Heart right ventricle (tissue), 16 donors: Measurements from ENCODE around the gene TFB1M. TPM values are rescaled to one million over a fixed set of nuclear protein-coding genes. Genes with fewer than 3 reads are reported as not detected.

ENCODE experiments used
- ATAC-seq, 8 donors: fragments of 200-7000 bp; cut with Tn5 transposase; one replicate each; pipeline ENCODE4 v1.9.1; 2020; ENCODE audit warnings: mild to moderate bottlenecking in 8 of 8, moderate library complexity in 8 of 8, moderate number of reproducible peaks in 1 of 8
- DNase-seq, 2 donors: peaks; one replicate each; pipeline ENCODE4 v3.0.0-alpha.2; 2020
- H3K27ac ChIP-seq, 10 donors: fragments of 200-600 bp; sonication (generic) in 2 of 10; one replicate each; pipeline versions ENCODE4 v1.5.0 to v1.8.0; 2020 to 2022; ENCODE audit warnings: mild to moderate bottlenecking in 3 of 10
- H3K27me3 ChIP-seq, 7 donors: fragments of 200-600 bp; one replicate each; pipeline ENCODE4 v1.8.0; 2021 to 2022; ENCODE audit warnings: mild to moderate bottlenecking in 2 of 7
- H3K36me3 ChIP-seq, 9 donors: fragments of 200-600 bp; sonication (generic) in 1 of 9; one replicate each; pipeline versions ENCODE4 v1.5.0 to v1.8.0; 2020 to 2022; ENCODE audit warnings: mild to moderate bottlenecking in 2 of 9
- H3K4me1 ChIP-seq, 9 donors: fragments of 200-600 bp; sonication (generic) in 1 of 9; one replicate each; pipeline versions ENCODE4 v1.5.0 to v1.8.0; 2020 to 2022; ENCODE audit warnings: mild to moderate bottlenecking in 4 of 9
- H3K4me3 ChIP-seq, 10 donors: fragments of 200-600 bp; sonication (generic) in 2 of 10; one replicate each; pipeline versions ENCODE4 v1.5.0 to v1.8.0; 2020 to 2022; ENCODE audit warnings: mild to moderate bottlenecking in 7 of 10, moderate library complexity in 2 of 10
- H3K9me3 ChIP-seq, 11 donors: fragments of 200-600 bp in 10 of 11; sonication (generic) in 2 of 11; one replicate each; pipeline versions ENCODE4 v1.5.0 to v1.8.0; 2013 to 2022; ENCODE audit warnings: mild to moderate bottlenecking in 2 of 11, control low read depth in 1 of 11, moderate library complexity in 1 of 11
- CTCF ChIP-seq, 9 donors: fragments of 200-600 bp; sonication (generic) in 2 of 9; IDR thresholded peaks; one replicate each; pipeline versions ENCODE4 v1.5.0 to v1.8.0; 2021 to 2022; ENCODE audit warnings: antibody characterized with exemption in 9 of 9, mild to moderate bottlenecking in 5 of 9, moderate library complexity in 1 of 9
- WGBS, 2 donors: extraction: QIAGEN DNeasy Blood & Tissue Kit; methylation state at CpG; one replicate each; pipeline ENCODE4 v1.1.7; 2013; ENCODE audit warnings: inconsistent platforms in 1 of 2; 5-methylcytosine and 5-hydroxymethylcytosine counted together
- intact Hi-C, 10 donors: fragments of 100-400 bp; cut with DNase I; formaldehyde crosslinking; loops; one replicate each; pipeline versions ENCODE4 v1.11.1 to v1.14.2; 2022
- polyA plus RNA-seq, 2 donors: library from polyadenylated mRNA; stranded (reverse); fragments of 200-250 nt; gene quantifications; one replicate each; pipeline ENCODE4 v1.2.3, GENCODE V29; 2013
- total RNA-seq, 10 donors: library from RNA; stranded (reverse); fragmentation: NEBNext Ultra II Directional in 3 of 10; extraction: Animal tissue kit (Norgen Biotek cat#: 25700) in 3 of 10; gene quantifications; one replicate each; pipeline versions ENCODE4 v1.2.1 to v1.2.4, GENCODE V29; 2021 to 2023
- donor health status: Arrhythmogenic right ventricular cardiomyopathy.
- donor health status: ischemic (EF 13 %, LVEDD 7.1; RV severe dilation, severe dysfunction).
- donor health status: healthy with polysubstance abuse.
- donor health status: DM: no; HTN: yes; CAD: no.
- donor health status: DM: no; HTN: no; CAD: no.
- donor health status: ischemic (EF 25% LVEDD 6.9; RV normal size, moderate dysfunction).
- donor health status: ischemic (EF 25% LVEDD 5.7; RV mildly dilated, moderate dysfunction).
- donor health status: healthy.
- donor health status: DM: yes; HTN: yes; CAD: no.
- donor health status: Ischemic cardiomyopathy.
- donor health status: ischemic (EF 35%, LVEDD 5.7; RV mildly dilated, moderate dysfunction).
- donor health status: nonischemic (EF 11% LVEDD 7.7; RV severe dilation, severe dysfunction).
- donor health status: DM: yes; HTN: yes; CAD: no.
- donor health status: PGD.
- donor health status: ischemic (EF 29% LVEDD 5.4; RV normal size, mild dysfunction).
- donor health status: nonischemic (EF 23%, LVEDD 6.1; RV moderate dilation, normal function).

The TFB1M gene
- total and polyA plus RNA-seq, 12 donors: 9.7 to 23.1 (median 17.9) TPM

- TF ChIP-seq CTCF (IDR thresholded peaks at IDR 0.05): no peak
- no peak for DNase-seq
- intact Hi-C loops: no loop called here
- 55 to 58% methylated on average over 3 of the region's 3 CpGs for WGBS, 2 donors
- Histone ChIP-seq H3K9me3 (no peaks in the 10 kb centered on the region), H3K27me3 (no peaks in the 10 kb centered on the region), H3K27ac (no peak overlapping the region), H3K4me1 (peaks cover 0 to 30% (median 9%) of the 10 kb centered on the region in 9 donors), H3K36me3 (peaks cover 0 to 63% (median 18%) of the 10 kb centered on the region in 9 donors), H3K4me3 (no peak overlapping the region)
- ATAC-seq: no peak
Observed at GRCh38 chr6:155260686-155261085, 53.6 kb downstream of the TFB1M start.

DNA sequence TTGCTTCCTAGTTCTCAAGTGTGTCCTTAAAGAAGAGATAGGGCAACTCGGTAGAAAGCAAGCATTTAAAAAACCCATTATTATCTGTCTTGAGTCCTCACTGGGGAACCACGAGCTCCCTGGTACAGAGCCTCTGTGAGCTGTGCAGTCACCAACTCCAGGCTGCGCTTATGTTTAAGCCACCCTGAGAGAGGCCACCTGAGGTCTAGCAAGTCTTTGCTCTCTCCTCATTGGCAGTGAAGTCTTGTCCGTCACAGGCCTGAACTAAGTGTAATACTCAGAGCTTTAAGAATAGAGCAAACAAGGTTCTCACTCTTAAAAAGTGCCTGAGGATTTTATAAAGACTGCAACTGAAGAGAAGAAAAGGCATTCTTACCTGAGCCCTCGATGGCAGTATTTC lies 54.4 kb downstream of the TFB1M start:
- DNase-seq (no peak), ATAC-seq (no peak)
- Histone ChIP-seq H3K9me3 (no peaks in the 10 kb centered on the region), H3K4me3 (no peak overlapping the region), H3K27ac (no peak overlapping the region), H3K36me3 (peaks cover 0 to 68% (median 20%) of the 10 kb centered on the region in 9 donors), H3K27me3 (no peaks in the 10 kb centered on the region), H3K4me1 (peaks cover 0 to 28% (median 9%) of the 10 kb centered on the region in 9 donors)
- no peak for TF ChIP-seq CTCF (IDR thresholded peaks at IDR 0.05)
- 73 to 89% methylated on average over 5 of the region's 5 CpGs for WGBS, 2 donors
- intact Hi-C loops: no loop called here

DNA sequence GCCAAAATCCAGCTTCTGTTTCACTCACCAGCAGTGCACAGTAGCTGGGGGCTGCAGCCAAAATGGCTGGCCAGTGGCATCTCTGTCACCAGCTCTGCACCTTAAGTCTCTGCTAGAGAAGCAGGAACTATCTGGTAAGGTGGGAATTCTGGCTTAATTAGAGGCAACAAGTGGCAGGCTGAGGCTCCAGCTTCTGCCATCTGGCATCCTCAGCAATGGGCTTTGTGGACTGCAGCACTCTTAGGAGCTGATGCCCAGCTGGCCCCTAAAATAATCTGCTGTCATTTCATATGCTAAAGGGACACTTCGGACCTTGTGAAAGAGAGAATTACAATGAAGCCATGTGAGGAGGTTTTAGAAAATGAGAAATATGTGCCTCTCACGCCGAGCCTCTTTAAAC lies 55.1 kb downstream of the TFB1M start:
- 89 to 96% methylated on average over 3 of the region's 3 CpGs for WGBS, 2 donors
- intact Hi-C loops: no loop called here
- no peak overlapping the region for H3K27ac ChIP-seq
- peaks cover 0 to 23% (median 9%) of the 10 kb centered on the region in 9 donors for H3K4me1 ChIP-seq
- no peak overlapping the region for H3K4me3 ChIP-seq
- H3K36me3 ChIP-seq: peaks cover 0 to 73% (median 27%) of the 10 kb centered on the region in 9 donors
- no peaks in the 10 kb centered on the region for H3K27me3 ChIP-seq
- DNase-seq (no peak), ATAC-seq (no peak)
- H3K9me3 ChIP-seq: no peaks in the 10 kb centered on the region
- TF ChIP-seq CTCF (IDR thresholded peaks at IDR 0.05): no peak

DNA sequence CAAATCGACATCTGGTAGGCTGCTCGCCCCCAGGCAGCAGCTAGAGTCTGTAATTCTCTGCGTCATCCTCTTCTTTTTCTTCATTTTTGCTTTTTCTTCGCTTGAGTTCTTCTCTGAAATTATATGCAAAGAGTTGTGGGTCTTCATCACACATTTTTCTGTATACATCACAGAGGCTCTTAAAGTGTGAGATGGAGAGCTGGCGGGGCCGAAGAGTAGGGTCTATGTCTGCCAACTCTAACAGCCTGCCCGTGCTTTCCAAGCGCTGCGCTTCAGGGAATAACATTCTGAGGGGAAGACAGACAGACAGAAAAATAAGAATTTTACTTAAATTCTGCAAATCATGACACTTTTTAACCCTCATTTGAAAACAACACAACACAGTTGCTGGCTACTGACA lies 56.5 kb downstream of the TFB1M start:
- no peak overlapping the region for H3K27ac ChIP-seq
- ATAC-seq: peak in 1 of 8 donors; percentile 4
- H3K4me3 ChIP-seq: no peak overlapping the region
- TF ChIP-seq CTCF (IDR thresholded peaks at IDR 0.05): no peak
- H3K9me3 ChIP-seq: no peaks in the 10 kb centered on the region
- no peak for DNase-seq
- peaks cover 0 to 87% (median 29%) of the 10 kb centered on the region in 9 donors for H3K36me3 ChIP-seq
- intact Hi-C loops: no loop called here
- peaks cover 0 to 22% (median 5%) of the 10 kb centered on the region in 9 donors for H3K4me1 ChIP-seq
- 93 to 94% methylated on average over 9 of the region's 9 CpGs for WGBS, 2 donors
- no peaks in the 10 kb centered on the region for H3K27me3 ChIP-seq
